CD1c-positive myeloid dendritic cell (primary cell): ENCODE data around the gene LSAMP.

Experiments
- DNase-seq: peaks from one replicate; pipeline ENCODE4 v3.0.0-alpha.2; 2016; ENCODE audit errors: extremely low spot score

LSAMP gene

GRCh38 chr3:116291141-116291540 is 154.1 kb downstream of the LSAMP start:
- no peak for DNase-seq

GRCh38 chr3:116288485-116288884 is 156.8 kb downstream of the LSAMP start:
- no peak for DNase-seq

- no peak for DNase-seq
Observed at GRCh38 chr3:116285781-116286421, 159.4 kb downstream of the LSAMP start.

GRCh38 chr3:116281313-116282143 is 163.8 kb downstream of the LSAMP start:
- DNase-seq = no peak

GRCh38 chr3:116280130-116280740 is 165.1 kb downstream of the LSAMP start:
- DNase-seq = no peak

GRCh38 chr3:116276675-116277074 is 168.6 kb downstream of the LSAMP start:
- DNase-seq = no peak

- DNase-seq = no peak
Observed at GRCh38 chr3:116270056-116270455, 175.2 kb downstream of the LSAMP start.

- DNase-seq = no peak
Observed at GRCh38 chr3:116267116-116267515, 178.2 kb downstream of the LSAMP start.

GRCh38 chr3:116265976-116266584 is 179.2 kb downstream of the LSAMP start:
- DNase-seq = no peak

- DNase-seq = no peak
Observed at GRCh38 chr3:116265320-116265695, 180.0 kb downstream of the LSAMP start.

- DNase-seq = no peak
Observed at GRCh38 chr3:116264546-116265319, 180.6 kb downstream of the LSAMP start.

GRCh38 chr3:116263842-116264545 is 181.3 kb downstream of the LSAMP start:
- no peak for DNase-seq

GRCh38 chr3:116260491-116260890 is 184.8 kb downstream of the LSAMP start:
- DNase-seq = no peak

- DNase-seq = no peak
Observed at GRCh38 chr3:116259984-116260383, 185.3 kb downstream of the LSAMP start.

GRCh38 chr3:116256843-116257485 is 188.3 kb downstream of the LSAMP start:
- DNase-seq = no peak

- DNase-seq = no peak
Observed at GRCh38 chr3:116254541-116254940, 190.7 kb downstream of the LSAMP start.

- DNase-seq = no peak
Observed at GRCh38 chr3:116253511-116253910, 191.8 kb downstream of the LSAMP start.

GRCh38 chr3:116247605-116248004 is 197.7 kb downstream of the LSAMP start:
- DNase-seq = no peak

GRCh38 chr3:116246406-116246980 is 198.8 kb downstream of the LSAMP start:
- no peak for DNase-seq

- no peak for DNase-seq
Observed at GRCh38 chr3:116242825-116243224, 202.5 kb downstream of the LSAMP start.
